ENCODE data around the gene RPS23. TPM values are rescaled to one million over a fixed set of nuclear protein-coding genes. Genes with fewer than 3 reads are reported as not detected.

RPS23 gene
- total RNA-seq, 1 donor from 2014 or later: 5,433 TPM

DNA sequence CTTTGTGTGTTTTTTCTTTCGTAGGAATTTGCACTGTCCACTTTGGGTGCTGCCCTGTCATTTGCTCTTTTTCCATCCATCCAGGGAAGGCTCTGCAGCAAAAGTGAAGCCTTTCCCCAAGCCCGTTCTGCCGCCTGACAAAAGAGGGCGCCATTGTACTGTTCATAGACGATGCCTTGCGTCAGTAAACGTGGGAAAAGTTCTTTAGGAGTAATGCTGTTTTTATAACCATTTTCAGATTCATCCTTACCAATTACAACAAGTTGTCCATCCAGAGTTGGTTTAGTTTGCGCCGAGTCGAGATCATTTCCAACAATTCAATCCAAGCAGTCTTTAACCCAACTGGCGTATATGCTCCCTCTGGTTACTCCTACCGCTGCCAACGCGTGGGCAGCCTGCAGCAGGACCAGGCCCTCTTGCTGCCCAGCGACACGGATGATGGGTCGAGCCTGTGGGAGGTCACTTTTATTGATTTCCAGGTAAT is 34.3 kb upstream of the RPS23 start:
- H3K36me3 Mint-ChIP-seq: peaks cover 13% of the 10 kb centered on the region

DNA sequence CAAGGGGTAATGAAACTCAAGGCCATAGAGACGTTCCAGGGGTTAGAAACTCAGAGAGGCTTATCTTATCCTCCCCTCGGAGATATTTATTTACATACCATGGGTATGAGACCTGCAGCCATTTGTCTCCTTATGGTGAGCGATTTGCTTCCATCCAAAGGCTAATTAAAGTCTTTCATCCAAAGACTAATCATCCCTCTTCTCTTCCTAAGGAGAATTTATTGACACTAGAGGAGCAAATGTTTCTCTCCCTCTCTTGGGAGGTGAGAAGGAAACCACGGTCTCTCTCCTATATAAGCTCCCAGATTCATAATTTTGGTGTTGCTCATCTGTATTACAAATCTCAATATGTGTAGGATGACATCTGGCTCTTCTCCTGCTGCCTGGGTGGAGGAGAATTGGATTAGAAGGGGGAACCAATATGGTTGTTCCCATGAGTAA is 31.0 kb upstream of the RPS23 start:
- Histone ChIP-seq H3K27ac (no peak overlapping the region), H3K4me1 (peaks cover 59% of the 10 kb centered on the region), H3K9me3 (ENCODE audit: low read depth) (peaks cover 7% of the 10 kb centered on the region), H2AFZ (replicated peaks) (no peak overlapping the region), H3K27me3 (no peaks in the 10 kb centered on the region), H3K79me2 (ENCODE audit: low read depth) (no peaks in the 10 kb centered on the region), H3F3A (ENCODE audit: low read depth) (peaks cover 48% of the 10 kb centered on the region), H3K4me2 (no peak overlapping the region), H4K20me1 (ENCODE audit: low read depth) (no peaks in the 10 kb centered on the region), H3K9ac (no peak overlapping the region), H3K4me3 (no peak overlapping the region), H3K36me3 (peaks cover 6% of the 10 kb centered on the region)
- Mint-ChIP-seq H3K36me3 (peaks cover 15% of the 10 kb centered on the region), H3K4me3 (no peak overlapping the region), H3K27me3 (ENCODE audit: insufficient read depth, low read depth) (peaks cover 2% of the 10 kb centered on the region), H3K9me3 (peaks cover 20% of the 10 kb centered on the region), H3K4me1 (peaks cover 41% of the 10 kb centered on the region), H3K27ac (no peak overlapping the region)
- DNase-seq (ENCODE audit: low spot score): no peak
- TF ChIP-seq EZH2phosphoT487 (IDR thresholded peaks at IDR 0.05) (no peak), EZH2 (IDR thresholded peaks at IDR 0.05) (no peak)
- TF ChIP-seq, protein P1, sequence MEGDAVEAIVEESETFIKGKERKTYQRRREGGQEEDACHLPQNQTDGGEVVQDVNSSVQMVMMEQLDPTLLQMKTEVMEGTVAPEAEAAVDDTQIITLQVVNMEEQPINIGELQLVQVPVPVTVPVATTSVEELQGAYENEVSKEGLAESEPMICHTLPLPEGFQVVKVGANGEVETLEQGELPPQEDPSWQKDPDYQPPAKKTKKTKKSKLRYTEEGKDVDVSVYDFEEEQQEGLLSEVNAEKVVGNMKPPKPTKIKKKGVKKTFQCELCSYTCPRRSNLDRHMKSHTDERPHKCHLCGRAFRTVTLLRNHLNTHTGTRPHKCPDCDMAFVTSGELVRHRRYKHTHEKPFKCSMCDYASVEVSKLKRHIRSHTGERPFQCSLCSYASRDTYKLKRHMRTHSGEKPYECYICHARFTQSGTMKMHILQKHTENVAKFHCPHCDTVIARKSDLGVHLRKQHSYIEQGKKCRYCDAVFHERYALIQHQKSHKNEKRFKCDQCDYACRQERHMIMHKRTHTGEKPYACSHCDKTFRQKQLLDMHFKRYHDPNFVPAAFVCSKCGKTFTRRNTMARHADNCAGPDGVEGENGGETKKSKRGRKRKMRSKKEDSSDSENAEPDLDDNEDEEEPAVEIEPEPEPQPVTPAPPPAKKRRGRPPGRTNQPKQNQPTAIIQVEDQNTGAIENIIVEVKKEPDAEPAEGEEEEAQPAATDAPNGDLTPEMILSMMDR (IDR thresholded peaks at IDR 0.05): no peak

More for the DNA sequence above, 34.3 kb upstream of the RPS23 start:
- H3K4me2 ChIP-seq: no peak overlapping the region
- peaks cover 28% of the 10 kb centered on the region for H3K4me1 ChIP-seq
- Mint-ChIP-seq H3K27me3 (ENCODE audit: insufficient read depth, low read depth) (no peaks in the 10 kb centered on the region), H3K4me3 (no peak overlapping the region), H3K27ac (no peak overlapping the region), H3K4me1 (peaks cover 21% of the 10 kb centered on the region), H3K9me3 (peaks cover 18% of the 10 kb centered on the region)
- TF ChIP-seq, protein P1 (IDR thresholded peaks at IDR 0.05): peak; percentile 99
- TF ChIP-seq EZH2phosphoT487 (IDR thresholded peaks at IDR 0.05) (no peak), EZH2 (IDR thresholded peaks at IDR 0.05) (no peak)
- H3K36me3 ChIP-seq: peaks cover 6% of the 10 kb centered on the region
- no peak overlapping the region for H3K27ac ChIP-seq
- no peaks in the 10 kb centered on the region for H3K79me2 ChIP-seq (ENCODE audit: low read depth)
- no peak overlapping the region for H3K4me3 ChIP-seq
- peaks cover 15% of the 10 kb centered on the region for H3F3A ChIP-seq (ENCODE audit: low read depth)
- no peak overlapping the region for H2AFZ ChIP-seq (replicated peaks)
- peaks cover 7% of the 10 kb centered on the region for H3K9me3 ChIP-seq (ENCODE audit: low read depth)
- no peaks in the 10 kb centered on the region for H3K27me3 ChIP-seq
- H3K9ac ChIP-seq: no peak overlapping the region
- no peaks in the 10 kb centered on the region for H4K20me1 ChIP-seq (ENCODE audit: low read depth)
- DNase-seq (ENCODE audit: low spot score): peak; percentile 83

DNA sequence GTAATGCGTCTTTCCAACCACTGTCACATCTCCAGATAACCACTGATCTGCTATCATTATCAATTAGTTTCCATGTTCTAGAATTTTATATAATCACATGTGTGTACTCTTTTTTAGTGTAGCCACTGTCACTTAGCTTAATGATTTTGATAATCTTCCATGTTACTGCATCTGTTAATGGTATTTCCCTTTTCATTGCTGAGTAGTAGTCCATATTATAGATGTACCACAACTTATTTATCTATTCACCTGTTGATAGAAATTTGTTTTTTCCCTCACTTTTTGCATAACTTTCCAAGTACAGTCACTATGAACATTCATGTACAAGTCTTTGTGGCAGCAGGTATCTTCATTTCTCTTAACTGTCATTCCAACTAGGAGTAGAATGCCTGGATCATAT is 30.3 kb upstream of the RPS23 start:
- H3K4me2 ChIP-seq: no peak overlapping the region
- H2AFZ ChIP-seq (replicated peaks): no peak overlapping the region
- H3K9ac ChIP-seq: no peak overlapping the region
- no peaks in the 10 kb centered on the region for H3K27me3 ChIP-seq
- no peak overlapping the region for H3K27ac ChIP-seq
- H3K4me1 ChIP-seq: peaks cover 56% of the 10 kb centered on the region
- no peak overlapping the region for H3K4me3 ChIP-seq
- no peak for DNase-seq (ENCODE audit: low spot score)
- Mint-ChIP-seq H3K27me3 (ENCODE audit: insufficient read depth, low read depth) (peaks cover 2% of the 10 kb centered on the region), H3K9me3 (peaks cover 20% of the 10 kb centered on the region), H3K36me3 (peaks cover 15% of the 10 kb centered on the region), H3K4me1 (peaks cover 40% of the 10 kb centered on the region), H3K4me3 (no peak overlapping the region), H3K27ac (no peak overlapping the region)
- H3F3A ChIP-seq (ENCODE audit: low read depth): peaks cover 48% of the 10 kb centered on the region
- peaks cover 7% of the 10 kb centered on the region for H3K9me3 ChIP-seq (ENCODE audit: low read depth)
- TF ChIP-seq EZH2 (IDR thresholded peaks at IDR 0.05) (no peak), EZH2phosphoT487 (IDR thresholded peaks at IDR 0.05) (no peak)
- TF ChIP-seq, protein P1 (IDR thresholded peaks at IDR 0.05): no peak
- H3K36me3 ChIP-seq: peaks cover 6% of the 10 kb centered on the region
- no peaks in the 10 kb centered on the region for H3K79me2 ChIP-seq (ENCODE audit: low read depth)
- H4K20me1 ChIP-seq (ENCODE audit: low read depth): no peaks in the 10 kb centered on the region

All from neural progenitor cell (in vitro differentiated cells).